K562 (cell line): ENCODE data around the gene OLFML2B. TPM values are rescaled to one million over a fixed set of nuclear protein-coding genes. Genes with fewer than 3 reads are reported as not detected.

ENCODE experiments used
- ATAC-seq: fragments of 200-7000 bp; cut with Tn5 transposase; 3 replicates; pipeline ENCODE4 v1.9.1; 2020; ENCODE audit warnings: moderate library complexity
- BruUV-seq: library from RNA; stranded (reverse); fragments of 400-500 nt; replicated peaks from 2 replicates; lab custom pipeline; 2021; lab: Mats Ljungman, UMichigan
- CTCF ChIA-PET: fragments of 300-600 bp; formaldehyde crosslinking; extraction: SDS; loops from one replicate; lab custom pipeline; 2021; ENCODE audit warnings: low intra/inter-chr PET ratio; lab: Yijun Ruan, JAX
- POLR2A ChIA-PET: fragments of 300-600, 350-650 bp; sonication (Branson Sonifier 250); formaldehyde crosslinking; extraction: SDS; loops from one replicate; lab custom pipeline; 2021; ENCODE audit warnings: antibody characterized with exemption, inconsistent platforms; lab: Yijun Ruan, JAX
- DNase-seq, 4 experiments: peaks; one replicate each; pipeline versions ENCODE4 v3.0.0 to v3.0.0-alpha.2; 2011 to 2018; ENCODE audit warnings: low spot score in 3 of 4, mixed read lengths in 3 of 4; ENCODE audit errors: extremely low read depth in 1 of 4
- FAIRE-seq: peaks from 2 replicates; lab custom pipeline; 2011; peaks lifted over from hg19 to GRCh38; lab: Jason Lieb, UNC
- H2AFZ ChIP-seq: 2 replicates; pipeline ENCODE4 v1.6.0; 2011; ENCODE audit warnings: low read depth, low read length, control low read depth, inconsistent platforms
- H3K27ac ChIP-seq: fragments of 200-600 bp; 3 replicates; pipeline ENCODE4 v1.8.0; 2011; ENCODE audit warnings: low read depth, mild to moderate bottlenecking, control low read depth, inconsistent platforms, low read length, moderate library complexity, mixed read lengths; ENCODE audit errors: extremely low read depth
- H3K27me3 ChIP-seq, 2 experiments: fragments of 300-600 bp in 1 of 2; 2 replicates in 1 of 2; 3 replicates in 1 of 2; pipeline versions ENCODE4 v1.6.0 to v1.8.0; 2011; ENCODE audit warnings: inconsistent platforms in 2 of 2, low read length in 2 of 2, mild to moderate bottlenecking in 1 of 2, mixed read lengths in 1 of 2, moderate library complexity in 1 of 2; ENCODE audit not compliant: control insufficient read depth in 2 of 2, insufficient read depth in 2 of 2
- H3K36me3 ChIP-seq: fragments of 300-600 bp; 3 replicates; pipeline ENCODE4 v1.8.0; 2011; ENCODE audit warnings: mild to moderate bottlenecking, low read length, inconsistent platforms; ENCODE audit not compliant: control insufficient read depth, insufficient read depth
- H3K4me1 ChIP-seq, 2 experiments: fragments of 200-600 bp in 1 of 2; replicated peaks in 1 of 2; 2 replicates in 1 of 2; 3 replicates in 1 of 2; pipeline versions ENCODE4 v1.5.1 to v1.8.0; 2011; ENCODE audit warnings: inconsistent platforms in 2 of 2, low read length in 2 of 2, mild to moderate bottlenecking in 1 of 2, mixed read lengths in 1 of 2, moderate library complexity in 1 of 2; ENCODE audit not compliant: control insufficient read depth in 2 of 2, insufficient read depth in 2 of 2
- H3K4me2 ChIP-seq: 2 replicates; pipeline ENCODE4 v1.6.1; 2011; ENCODE audit warnings: low read length, control low read depth, inconsistent platforms, mixed read lengths; ENCODE audit not compliant: insufficient read depth
- H3K4me3 ChIP-seq: fragments of 200-600 bp; sonication (generic), shearing (Covaris generic); 2 replicates; pipeline ENCODE4 v1.5.1; 2016; ENCODE audit warnings: control low read depth, inconsistent platforms
- H3K79me2 ChIP-seq: fragments of 200-600 bp; 3 replicates; pipeline ENCODE4 v1.8.0; 2011; ENCODE audit warnings: low read length, inconsistent platforms; ENCODE audit not compliant: control insufficient read depth, insufficient read depth
- H3K9ac ChIP-seq, 2 experiments: 2 replicates each; pipeline versions ENCODE4 v1.6.0 to v1.6.1; 2011; ENCODE audit warnings: low read depth in 2 of 2, low read length in 2 of 2, control low read depth in 1 of 2, inconsistent platforms in 1 of 2, mild to moderate bottlenecking in 1 of 2, mixed read lengths in 1 of 2; ENCODE audit not compliant: insufficient read depth in 1 of 2
- H3K9me1 ChIP-seq: one replicate; pipeline ENCODE4 v1.6.0; 2011; ENCODE audit warnings: inconsistent platforms, mild to moderate bottlenecking, low read length, moderate library complexity; ENCODE audit not compliant: control insufficient read depth, insufficient read depth
- H3K9me3 ChIP-seq: replicated peaks from 2 replicates; pipeline ENCODE4 v1.5.1; 2011; ENCODE audit warnings: low read depth, low read length, inconsistent platforms; ENCODE audit not compliant: control insufficient read depth, insufficient read depth
- H4K20me1 ChIP-seq: replicated peaks from 2 replicates; pipeline ENCODE4 v1.6.1; 2011; ENCODE audit warnings: low read length, inconsistent platforms, mixed read lengths; ENCODE audit not compliant: control insufficient read depth, insufficient read depth
- BCL6 ChIP-seq: fragments of 250-450 bp; sonication (Bioruptor Pico); IDR thresholded peaks from 2 replicates; pipeline ENCODE4 v1.4.0; 2020
- BCOR ChIP-seq: fragments of 450-650 bp; IDR thresholded peaks from 2 replicates; pipeline ENCODE4 v1.6.1; 2016
- E2F3 ChIP-seq: fragments of 250-450 bp; sonication (Bioruptor Pico); IDR thresholded peaks from 2 replicates; pipeline ENCODE4 v1.4.0; 2020; ENCODE audit warnings: mild to moderate bottlenecking
- GABPB2 ChIP-seq: fragments of 250-450 bp; sonication (Bioruptor Pico); conservative IDR thresholded peaks from 2 replicates; pipeline ENCODE4 v1.5.1; 2021; ENCODE audit warnings: mild to moderate bottlenecking
- MCM2 ChIP-seq: fragments of 450-650 bp; IDR thresholded peaks from 2 replicates; pipeline ENCODE4 v1.6.1; 2017; ENCODE audit warnings: low read depth, mild to moderate bottlenecking
- POLR2AphosphoS2 ChIP-seq: IDR thresholded peaks from 2 replicates; pipeline ENCODE4 v1.6.1; 2012; ENCODE audit warnings: low read length, improper control_type of control experiment
- POLR3A ChIP-seq: IDR thresholded peaks from 2 replicates; pipeline ENCODE4 v1.6.1; 2011; ENCODE audit warnings: borderline replicate concordance, mild to moderate bottlenecking, moderate library complexity; ENCODE audit not compliant: insufficient read length, insufficient read depth; ENCODE audit errors: extremely low read depth
- PTRF ChIP-seq: fragments of 450-650 bp; IDR thresholded peaks from 2 replicates; pipeline ENCODE4 v1.6.1; 2016; ENCODE audit warnings: mild to moderate bottlenecking, missing genetic modification characterization, missing compliant biosample characterization
- RCOR1 ChIP-seq, 2 experiments: IDR thresholded peaks; 2 replicates each; pipeline ENCODE4 v1.6.1; 2012; ENCODE audit warnings: low read depth in 2 of 2, low read length in 2 of 2, borderline replicate concordance in 1 of 2, improper control_type of control experiment in 1 of 2
- RFX1 ChIP-seq: fragments of 450-650 bp; IDR thresholded peaks from 2 replicates; pipeline ENCODE4 v1.6.1; 2016; ENCODE audit warnings: mild to moderate bottlenecking, moderate library complexity
- SAFB2 ChIP-seq: fragments of 200-400 bp; formaldehyde crosslinking; IDR thresholded peaks from 2 replicates; pipeline ENCODE4 v1.6.1; 2018; ENCODE audit warnings: borderline replicate concordance, low read length, low read depth, moderate library complexity; ENCODE audit not compliant: severe bottlenecking
- SMAD4 ChIP-seq: fragments of 250-450 bp; sonication (Bioruptor Pico); conservative IDR thresholded peaks from 2 replicates; pipeline ENCODE4 v1.8.0; 2021; ENCODE audit warnings: inconsistent platforms, mild to moderate bottlenecking, moderate library complexity
- TCF15 ChIP-seq: fragments of 250-450 bp; sonication (Bioruptor Pico); IDR thresholded peaks from 2 replicates; pipeline ENCODE4 v1.8.0; 2022; ENCODE audit warnings: moderate library complexity, mild to moderate bottlenecking, inconsistent platforms
- XRCC4 ChIP-seq: IDR thresholded peaks from one replicate; pipeline ENCODE4 v1.6.1; 2011; ENCODE audit not compliant: insufficient read depth, insufficient read length; ENCODE audit errors: extremely low read depth
- ZBTB17 ChIP-seq: fragments of 450-650 bp; formaldehyde crosslinking; IDR thresholded peaks from 2 replicates; pipeline ENCODE4 v1.4.0; 2020; ENCODE audit warnings: mild to moderate bottlenecking
- ZNF274 ChIP-seq: IDR thresholded peaks from 2 replicates; pipeline ENCODE4 v1.6.1; 2011; ENCODE audit warnings: low read depth, mild to moderate bottlenecking, low read length, moderate library complexity, borderline replicate concordance
- WGBS: fragments of 100-300 bp; shearing (Covaris generic); methylation state at CpG from one replicate; pipeline ENCODE4 v1.1.6; 2016; ENCODE audit warnings: low coverage, mixed read lengths; ENCODE audit not compliant: insufficient coverage; ENCODE audit errors: missing lambda C conversion rate; 5-methylcytosine and 5-hydroxymethylcytosine counted together
- in situ Hi-C: fragments of 300-500 bp; cut with MboI; formaldehyde crosslinking; loops from 4 replicates; pipeline ENCODE4 v1.15.0; 2018; ENCODE audit warnings: inconsistent platforms, mixed read lengths
- intact Hi-C: fragments of 100-400 bp; cut with micrococcal nuclease; formaldehyde crosslinking; loops from 2 replicates; pipeline ENCODE4 v1.14.2; 2022
- polyA plus RNA-seq, 8 experiments: library from polyadenylated mRNA; depleted of rRNA in 4 of 8; stranded (reverse) in 5 of 8; unstranded in 3 of 8; fragments of >200 nt; fragmentation: Nextera tagmentation in 2 of 8; fragmentation: Illumina TruSeq in 1 of 8; extraction: Ambion mirVana in 2 of 8; extraction: Trizol in 1 of 8; gene quantifications; 2 replicates each; pipeline versions ENCODE4 v1.2.1 to v1.2.3, GENCODE V29; 2011 to 2014; ENCODE audit warnings: inconsistent platforms in 1 of 8, missing spikeins in 1 of 8
- total RNA-seq, 7 experiments: library from RNA; depleted of rRNA in 6 of 7; stranded (reverse); fragments of >200 nt in 6 of 7; fragmentation: Illumina TruSeq in 2 of 7; extraction: Trizol in 2 of 7; gene quantifications; 2 replicates each; pipeline versions ENCODE4 v1.2.1 to v1.2.3, GENCODE V29; 2011 to 2021; ENCODE audit warnings: low replicate concordance in 1 of 7

Gene OLFML2B
- total and polyA plus RNA-seq, 9 of the 15 experiments (the other 6 are each of a cell fraction or from before 2014, with no cell fraction given), result not detected

- TF ChIP-seq TCF15 (CRISPR knock-in tag), result no peak
- TF ChIP-seq PTRF (tag), result no peak
- TF ChIP-seq BCL6, result no peak
- TF ChIP-seq SAFB2, result no peak
- no peak for TF ChIP-seq GABPB2 (CRISPR knock-in tag)
- TF ChIP-seq POLR2AphosphoS2, result no peak
- no peak for TF ChIP-seq SMAD4 (CRISPR knock-in tag)
These were observed 12.2 kb downstream of the OLFML2B start (continued) for GRCh38 chr1:162011337-162012012.

GRCh38 chr1:162010175-162010506, 13.5 kb downstream of the OLFML2B start:
- Histone ChIP-seq H3K4me3 (no peak overlapping the region), H3K9me3 (no peaks in the 10 kb centered on the region), H3K36me3 (no peaks in the 10 kb centered on the region), H2AFZ (no peak overlapping the region), H4K20me1 (no peaks in the 10 kb centered on the region), H3K9me1 (no peaks in the 10 kb centered on the region), H3K27ac (no peak overlapping the region), H3K4me1 (no peaks in the 10 kb centered on the region), H3K79me2 (no peaks in the 10 kb centered on the region), H3K9ac (no peak overlapping the region; a peak in 1 of 4 replicates), H3K27me3 (peaks cover 13 to 60% of the 10 kb centered on the region in 2 experiments; a peak in 4 of 5 replicates), H3K4me2 (no peak overlapping the region)
- FAIRE-seq (no peak), ATAC-seq (no peak), DNase-seq (no peak)
- intact Hi-C loops (no loop called here), in situ Hi-C loops (loop anchor here (25.0 kb wide), 1 partner anchor 548 kb away; no protein-coding TSS in a partner anchor)
- ChIA-PET CTCF (no interaction called here), POLR2A (no interaction called here)
- 0% methylated on average over 3 of the region's 3 CpGs for WGBS
- BruUV-seq, result no TSS peak
- TF ChIP-seq E2F3 (CRISPR knock-in tag) (no peak), BCOR (no peak), MCM2 (no peak), XRCC4 (no peak), ZBTB17 (CRISPR knock-in tag) (no peak), RFX1 (no peak), RCOR1 (IDR thresholded peaks at IDR 0.05; ENCODE audit: borderline replicate concordance in 1 of 2, low read depth in 2 of 2, low read length in 2 of 2) (no peak), POLR3A (no peak), ZNF274 (no peak)
